ENCODE measurements around the gene ANO3.

Gene ANO3

GRCh38 chr11:26649884-26650283 is 318.0 kb downstream of the ANO3 start:
- TF ChIP-seq GATA2 (IDR thresholded peaks at IDR 0.05; ENCODE audit: low read depth, low read length) (no peak), GATA3 (IDR thresholded peaks at IDR 0.05; ENCODE audit: low read depth, low read length) (no peak)

- no peak for TF ChIP-seq GATA3 (IDR thresholded peaks at IDR 0.05; ENCODE audit: low read depth, low read length)
- no peak for TF ChIP-seq GATA2 (IDR thresholded peaks at IDR 0.05; ENCODE audit: low read depth, low read length)
Measured at GRCh38 chr11:26651916-26652315, 320.0 kb downstream of the ANO3 start.

- TF ChIP-seq GATA3 (IDR thresholded peaks at IDR 0.05; ENCODE audit: low read depth, low read length) (no peak), GATA2 (IDR thresholded peaks at IDR 0.05; ENCODE audit: low read depth, low read length) (no peak)
Measured at GRCh38 chr11:26655287-26655686, 323.4 kb downstream of the ANO3 start.

- TF ChIP-seq GATA3 (IDR thresholded peaks at IDR 0.05; ENCODE audit: low read depth, low read length), result no peak
- TF ChIP-seq GATA2 (IDR thresholded peaks at IDR 0.05; ENCODE audit: low read depth, low read length), result no peak
Measured at GRCh38 chr11:26662916-26663315, 331.0 kb downstream of the ANO3 start.

- TF ChIP-seq GATA2 (IDR thresholded peaks at IDR 0.05; ENCODE audit: low read depth, low read length) (no peak), GATA3 (IDR thresholded peaks at IDR 0.05; ENCODE audit: low read depth, low read length) (no peak)
Measured at GRCh38 chr11:26665036-26665435, 333.1 kb downstream of the ANO3 start.

- TF ChIP-seq GATA2 (IDR thresholded peaks at IDR 0.05; ENCODE audit: low read depth, low read length) (no peak), GATA3 (IDR thresholded peaks at IDR 0.05; ENCODE audit: low read depth, low read length) (no peak)
Measured at GRCh38 chr11:26665946-26666345, 334.0 kb downstream of the ANO3 start.

GRCh38 chr11:26675233-26675928 is 343.5 kb downstream of the ANO3 start:
- no peak for TF ChIP-seq GATA3 (IDR thresholded peaks at IDR 0.05; ENCODE audit: low read depth, low read length)
- TF ChIP-seq GATA2 (IDR thresholded peaks at IDR 0.05; ENCODE audit: low read depth, low read length), result no peak

- no peak for TF ChIP-seq GATA3 (IDR thresholded peaks at IDR 0.05; ENCODE audit: low read depth, low read length)
- no peak for TF ChIP-seq GATA2 (IDR thresholded peaks at IDR 0.05; ENCODE audit: low read depth, low read length)
Measured at GRCh38 chr11:26676641-26677040, 344.7 kb downstream of the ANO3 start.

- TF ChIP-seq GATA3 (IDR thresholded peaks at IDR 0.05; ENCODE audit: low read depth, low read length) (no peak), GATA2 (IDR thresholded peaks at IDR 0.05; ENCODE audit: low read depth, low read length) (no peak)
Measured at GRCh38 chr11:26677566-26677965, 345.6 kb downstream of the ANO3 start.

- TF ChIP-seq GATA3 (IDR thresholded peaks at IDR 0.05; ENCODE audit: low read depth, low read length) (no peak), GATA2 (IDR thresholded peaks at IDR 0.05; ENCODE audit: low read depth, low read length) (no peak)
Measured at GRCh38 chr11:26687351-26687750, 355.4 kb downstream of the ANO3 start.

- TF ChIP-seq GATA3 (IDR thresholded peaks at IDR 0.05; ENCODE audit: low read depth, low read length), result no peak
- no peak for TF ChIP-seq GATA2 (IDR thresholded peaks at IDR 0.05; ENCODE audit: low read depth, low read length)
Measured at GRCh38 chr11:26688701-26689100, 356.8 kb downstream of the ANO3 start.

GRCh38 chr11:26696330-26696729 is 364.4 kb downstream of the ANO3 start:
- TF ChIP-seq GATA2 (IDR thresholded peaks at IDR 0.05; ENCODE audit: low read depth, low read length) (no peak), GATA3 (IDR thresholded peaks at IDR 0.05; ENCODE audit: low read depth, low read length) (no peak)

GRCh38 chr11:26698224-26698623 is 366.3 kb downstream of the ANO3 start:
- TF ChIP-seq GATA3 (IDR thresholded peaks at IDR 0.05; ENCODE audit: low read depth, low read length) (no peak), GATA2 (IDR thresholded peaks at IDR 0.05; ENCODE audit: low read depth, low read length) (no peak)

- TF ChIP-seq GATA3 (IDR thresholded peaks at IDR 0.05; ENCODE audit: low read depth, low read length) (no peak), GATA2 (IDR thresholded peaks at IDR 0.05; ENCODE audit: low read depth, low read length) (no peak; the same call in 1 of the 2 replicates)
Measured at GRCh38 chr11:26700574-26701235, 368.8 kb downstream of the ANO3 start.

GRCh38 chr11:26702406-26702805 is 370.5 kb downstream of the ANO3 start:
- TF ChIP-seq GATA2 (IDR thresholded peaks at IDR 0.05; ENCODE audit: low read depth, low read length) (no peak), GATA3 (IDR thresholded peaks at IDR 0.05; ENCODE audit: low read depth, low read length) (no peak)
